ENCODE results near the gene LRRC56. TPM values are rescaled to one million over a fixed set of nuclear protein-coding genes. Genes with fewer than 3 reads are reported as not detected.

LRRC56 gene
- total RNA-seq, 1 experiment from 2014 or later, result 3.4 TPM

DNA sequence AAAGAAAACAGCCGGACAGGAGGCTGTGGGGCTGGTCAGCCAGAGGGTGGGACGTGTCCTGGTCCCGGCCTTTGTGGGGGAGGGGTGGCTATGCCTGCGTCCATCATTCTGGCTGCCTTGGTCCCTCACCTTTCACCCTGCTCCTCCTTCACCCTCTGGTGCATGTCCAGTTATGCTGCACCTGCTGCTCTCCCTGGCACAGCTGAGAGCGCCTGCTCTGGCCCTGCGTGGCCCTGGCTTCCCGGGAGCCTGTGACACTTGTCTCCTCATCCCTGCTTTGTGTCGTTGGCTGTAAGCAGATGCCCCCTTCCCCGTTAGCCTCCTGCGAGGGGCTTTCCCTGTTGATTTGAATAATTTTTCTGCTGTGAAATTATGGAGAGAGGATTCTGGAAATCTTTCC, 55.6 kb downstream of the LRRC56 start:
- Histone ChIP-seq H2BK5ac (ENCODE audit: insufficient read length, low read length) (no peak overlapping the region), H3T11ph (ENCODE audit: low read length) (no peak overlapping the region), H3K27ac (ENCODE audit: insufficient read length, low read depth, low read length) (no peak overlapping the region), H3K14ac (ENCODE audit: insufficient read depth, low read length) (no peak overlapping the region), H3K18ac (ENCODE audit: insufficient read length, low read depth, low read length) (no peak overlapping the region), H3K79me1 (ENCODE audit: insufficient read depth, low read depth, low read length, poor library complexity, severe bottlenecking) (peaks cover 3% of the 10 kb centered on the region), H2BK120ac (ENCODE audit: low read depth, low read length, poor library complexity, severe bottlenecking) (no peak overlapping the region), H3K9me3 (ENCODE audit: control insufficient read depth, low read depth, low read length) (no peaks in the 10 kb centered on the region), H4K5ac (ENCODE audit: insufficient read length, low read depth, low read length) (no peak overlapping the region), H3K27me3 (ENCODE audit: insufficient read depth, low read length) (no peaks in the 10 kb centered on the region), H3K4me1 (ENCODE audit: insufficient read depth, low read length) (no peaks in the 10 kb centered on the region), H2BK12ac (ENCODE audit: insufficient read length, low read depth, low read length) (no peak overlapping the region), H3K4me2 (ENCODE audit: insufficient read depth, insufficient read length, low read length) (no peak overlapping the region), H3K79me2 (ENCODE audit: insufficient read depth, low read length) (no peaks in the 10 kb centered on the region; the same call in 1 of the 2 replicates), H3K56ac (ENCODE audit: insufficient read length, low read depth, low read length) (no peak overlapping the region), H4K20me1 (ENCODE audit: control insufficient read depth, insufficient read depth, insufficient read length) (no peaks in the 10 kb centered on the region), H3K9ac (ENCODE audit: extremely low read depth, insufficient read length, low read length) (no peak overlapping the region), H4K8ac (replicated peaks; ENCODE audit: insufficient read length, low read depth, low read length) (no peak overlapping the region), H3K23ac (ENCODE audit: insufficient read length, low read depth, low read length) (no peak overlapping the region), H2BK15ac (ENCODE audit: low read depth, low read length) (no peak overlapping the region), H4K91ac (ENCODE audit: insufficient read length, low read depth, low read length) (no peak overlapping the region), H3K23me2 (ENCODE audit: insufficient read length, low read depth, low read length, poor library complexity, severe bottlenecking) (no peaks in the 10 kb centered on the region), H2AK5ac (ENCODE audit: insufficient read length, low read length) (no peak overlapping the region), H3K4ac (ENCODE audit: low read depth, low read length) (no peak overlapping the region), H2AFZ (ENCODE audit: low read length) (no peak overlapping the region), H2BK20ac (ENCODE audit: low read depth, low read length, poor library complexity, severe bottlenecking) (no peak overlapping the region)
- H3K27me3 Mint-ChIP-seq (ENCODE audit: low read depth), result 0 out of 2 replicates have a peak, but pooled peaks cover 2% of the 10 kb centered on the region
- H3K4me3 Mint-ChIP-seq, result no peak overlapping the region; a peak in 1 of 5 replicates
- no CpG with 5 or more reads among the region's 10 CpGs for WGBS (ENCODE audit: extremely low coverage, insufficient read length, low lambda C conversion rate)
- DNase-seq, result no peak
- H3K4me1 Mint-ChIP-seq, result no peaks in the 10 kb centered on the region
- 0 out of 7 replicates have a peak overlapping the region, but pooled peaks of 1 of the 3 experiments have one; percentile 28 for H3K27ac Mint-ChIP-seq
- H3K36me3 Mint-ChIP-seq (ENCODE audit: insufficient read depth in 1 of 3, low read depth in 3 of 3), result peaks cover 60 to 88% (median 88%) of the 10 kb centered on the region in 3 experiments
- H3K9me3 Mint-ChIP-seq, result no peaks in the 10 kb centered on the region; a peak in 1 of 5 replicates
- no peak for TF ChIP-seq CTCF (conservative IDR thresholded peaks at IDR 0.05)
